ENCODE data around the gene MKI67.

The MKI67 gene

GRCh38 chr10:128064108-128064969 is 61.9 kb downstream of the MKI67 start:
- peak; percentile 54 for DNase-seq (ENCODE audit: low read depth)

- DNase-seq (ENCODE audit: low read depth), result peak; percentile 14
These were observed 62.5 kb downstream of the MKI67 start for GRCh38 chr10:128063736-128064107.

DNA sequence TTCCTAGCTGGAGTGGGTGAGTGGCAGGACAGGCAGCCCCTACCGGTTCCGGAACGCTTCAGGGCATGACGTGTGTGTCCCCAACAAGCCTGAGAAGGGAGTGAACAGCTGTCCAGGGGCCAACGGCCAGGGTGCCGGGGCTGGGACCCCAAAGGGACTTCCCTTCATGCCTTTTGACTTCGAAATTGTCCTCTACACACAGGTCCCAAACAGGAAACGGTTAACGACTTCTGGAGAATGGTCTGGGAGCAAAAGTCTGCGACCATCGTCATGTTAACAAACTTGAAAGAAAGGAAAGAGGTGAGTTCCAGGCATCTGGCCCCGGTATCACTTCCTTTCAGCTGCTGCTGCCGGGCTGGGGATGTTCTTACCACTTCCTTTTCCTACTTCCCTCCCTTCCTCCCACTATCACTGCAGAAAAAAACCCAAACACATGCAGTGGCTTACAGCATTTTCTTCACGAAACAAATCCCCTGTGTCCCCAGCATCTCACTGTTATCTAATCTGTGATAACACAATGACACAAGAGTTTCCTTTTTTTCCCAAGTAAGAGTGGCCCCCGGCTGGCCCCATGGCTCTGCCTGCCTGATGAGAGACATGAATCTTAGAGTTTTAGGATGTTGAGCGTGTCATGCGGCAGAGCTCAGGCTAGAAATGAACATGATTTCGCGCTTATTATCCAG is 63.2 kb downstream of the MKI67 start:
- no peak for DNase-seq (ENCODE audit: low read depth)

- DNase-seq (ENCODE audit: low read depth), result no peak
These were observed 63.8 kb downstream of the MKI67 start for GRCh38 chr10:128062331-128062880.

- no peak for DNase-seq (ENCODE audit: low read depth)
These were observed 64.6 kb downstream of the MKI67 start for GRCh38 chr10:128061306-128062300.

DNA sequence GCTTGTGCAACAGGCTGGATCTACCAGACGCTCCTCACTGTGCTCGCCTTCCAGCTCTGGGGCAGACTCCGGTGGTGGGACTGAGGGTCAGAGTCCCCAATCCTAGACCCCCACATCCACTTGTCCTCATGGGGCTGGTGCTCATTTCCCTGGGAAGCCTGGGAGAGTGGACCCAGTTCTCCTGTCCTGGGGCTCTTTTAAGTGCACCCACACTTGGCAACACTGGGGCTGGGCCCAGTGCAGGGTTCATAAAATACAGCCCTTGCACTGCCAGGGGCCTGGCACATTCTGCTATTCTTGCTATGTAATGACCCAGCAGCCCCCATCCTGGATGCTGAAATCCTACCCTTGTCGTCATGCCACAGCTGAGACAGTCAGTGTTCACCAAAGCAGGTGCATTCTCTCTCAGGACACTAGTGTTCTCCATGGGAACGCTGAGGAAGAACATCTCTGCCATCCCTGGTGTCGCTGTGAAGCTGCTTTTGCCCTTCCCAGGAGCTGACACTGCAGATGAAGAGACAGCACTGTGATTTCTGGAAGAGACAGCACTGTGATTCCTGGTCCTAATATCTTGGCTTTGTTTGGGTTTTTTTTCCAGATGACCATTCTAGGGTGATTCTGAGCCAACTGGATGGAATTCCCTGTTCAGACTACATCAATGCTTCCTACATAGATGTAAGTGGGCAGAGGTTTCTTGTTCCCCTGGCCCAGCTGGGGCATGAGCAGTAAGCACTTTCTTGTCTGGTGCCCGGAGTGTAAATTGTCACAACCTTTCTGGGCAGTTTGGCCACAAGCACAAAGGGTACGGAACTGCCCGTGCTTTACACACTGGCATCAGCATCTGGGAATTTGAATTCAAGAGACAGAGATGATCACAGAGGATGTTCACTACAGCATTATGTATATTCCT is 65.6 kb downstream of the MKI67 start:
- DNase-seq (ENCODE audit: low read depth), result no peak

DNA sequence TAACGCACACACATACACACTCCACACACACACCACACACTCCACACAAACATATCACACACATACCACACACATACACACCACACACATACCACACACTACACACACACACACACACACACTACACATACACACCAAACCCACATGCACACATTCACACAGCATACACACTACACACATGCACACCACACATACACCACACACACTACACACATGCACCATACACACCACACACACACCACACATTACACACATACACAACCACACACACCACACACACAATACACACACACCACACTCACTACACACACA is 66.3 kb downstream of the MKI67 start:
- no peak for DNase-seq (ENCODE audit: low read depth)

DNA sequence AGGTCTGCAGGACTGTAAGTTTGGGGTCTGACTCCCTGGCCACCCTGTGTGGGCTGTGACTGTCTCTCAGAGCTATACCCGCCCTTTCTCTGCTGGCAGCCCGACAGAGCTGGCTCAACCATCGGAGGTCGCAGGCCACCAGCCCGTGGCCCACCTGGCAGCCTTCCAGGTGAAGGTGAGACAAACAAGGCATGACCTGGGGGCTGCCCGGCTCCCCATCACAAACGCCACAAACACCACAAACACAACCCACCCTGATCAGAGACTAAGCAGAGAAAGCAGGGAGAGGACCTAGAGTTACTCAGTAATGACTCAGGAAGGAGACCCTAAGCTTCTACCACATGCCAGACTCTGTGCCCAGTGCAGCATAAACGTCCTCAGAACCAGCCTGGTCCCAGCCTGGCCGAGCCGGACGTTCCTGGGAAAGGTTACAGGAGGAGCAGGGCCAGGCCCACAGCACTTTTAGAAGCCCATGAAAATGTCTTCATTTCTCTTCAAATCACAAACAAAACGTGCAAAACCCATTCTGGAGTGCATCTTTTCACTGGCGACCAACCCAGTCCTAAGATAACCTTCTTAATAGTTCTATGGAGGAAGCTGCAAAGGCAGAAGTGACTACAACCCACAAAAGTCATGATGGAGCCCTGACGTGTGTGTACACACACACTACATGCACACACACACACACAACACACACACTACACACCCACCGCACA is 66.8 kb downstream of the MKI67 start:
- no peak for DNase-seq (ENCODE audit: low read depth)

DNA sequence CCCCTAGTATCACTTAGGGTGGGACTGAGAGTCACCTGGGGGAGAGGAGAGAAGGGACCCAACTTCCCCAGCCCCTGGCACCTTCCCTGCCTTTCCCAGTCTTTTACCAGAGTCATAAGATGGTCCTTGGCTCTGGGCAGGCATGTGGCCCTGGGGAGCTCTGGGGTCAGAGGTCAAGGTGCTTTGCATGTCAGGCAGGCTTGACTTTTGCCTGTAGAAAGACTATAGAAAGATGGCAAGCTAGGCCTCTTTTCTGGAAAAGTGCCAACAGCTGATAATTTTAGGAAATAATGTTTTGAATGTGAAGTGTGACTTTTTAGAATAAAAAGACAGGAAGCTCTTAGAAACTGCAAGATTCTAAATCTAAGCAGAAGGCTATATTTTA is 67.5 kb downstream of the MKI67 start:
- no peak for DNase-seq (ENCODE audit: low read depth)

GRCh38 chr10:128058106-128058749 is 68.0 kb downstream of the MKI67 start:
- no peak for DNase-seq (ENCODE audit: low read depth)

DNA sequence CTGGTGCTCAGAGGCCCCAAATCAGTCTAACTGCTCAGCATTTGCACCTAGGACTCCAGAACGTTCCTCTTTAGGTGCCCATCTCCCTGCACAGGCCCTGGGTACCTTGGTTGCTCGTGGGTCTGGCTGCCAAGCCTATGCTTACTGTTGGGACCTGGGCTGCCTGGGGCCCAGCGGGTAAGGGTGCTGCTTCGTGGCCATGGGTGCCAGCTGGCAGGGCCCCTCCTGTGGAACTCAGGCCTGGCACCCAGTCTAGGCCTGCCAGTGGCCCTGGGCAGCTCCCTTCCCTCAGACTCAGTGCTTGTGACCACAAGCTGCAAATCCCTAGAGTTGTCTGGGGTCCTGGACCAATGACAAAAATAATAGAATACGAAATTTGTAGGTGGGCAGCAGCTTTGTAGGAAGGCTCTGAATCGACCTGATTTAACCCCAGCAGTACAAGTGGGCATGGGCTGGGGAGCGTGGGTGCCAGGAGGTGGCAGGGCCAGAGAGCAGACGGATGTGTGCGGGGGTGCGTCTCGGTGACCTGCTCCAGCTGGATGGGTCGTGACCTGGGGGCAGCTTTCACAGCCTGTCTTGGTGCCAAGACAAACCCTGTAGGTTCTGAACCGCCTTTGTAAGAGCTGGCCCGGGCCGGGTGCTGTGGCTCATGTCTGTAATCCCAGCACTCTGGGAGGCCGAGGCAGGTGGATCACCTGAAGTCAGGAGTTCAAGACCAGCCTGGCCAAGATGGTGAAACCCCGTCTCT is 69.7 kb downstream of the MKI67 start:
- no peak for DNase-seq (ENCODE audit: low read depth)

- DNase-seq (ENCODE audit: low read depth), result no peak
These were observed 71.0 kb downstream of the MKI67 start for GRCh38 chr10:128055061-128055868.

DNA sequence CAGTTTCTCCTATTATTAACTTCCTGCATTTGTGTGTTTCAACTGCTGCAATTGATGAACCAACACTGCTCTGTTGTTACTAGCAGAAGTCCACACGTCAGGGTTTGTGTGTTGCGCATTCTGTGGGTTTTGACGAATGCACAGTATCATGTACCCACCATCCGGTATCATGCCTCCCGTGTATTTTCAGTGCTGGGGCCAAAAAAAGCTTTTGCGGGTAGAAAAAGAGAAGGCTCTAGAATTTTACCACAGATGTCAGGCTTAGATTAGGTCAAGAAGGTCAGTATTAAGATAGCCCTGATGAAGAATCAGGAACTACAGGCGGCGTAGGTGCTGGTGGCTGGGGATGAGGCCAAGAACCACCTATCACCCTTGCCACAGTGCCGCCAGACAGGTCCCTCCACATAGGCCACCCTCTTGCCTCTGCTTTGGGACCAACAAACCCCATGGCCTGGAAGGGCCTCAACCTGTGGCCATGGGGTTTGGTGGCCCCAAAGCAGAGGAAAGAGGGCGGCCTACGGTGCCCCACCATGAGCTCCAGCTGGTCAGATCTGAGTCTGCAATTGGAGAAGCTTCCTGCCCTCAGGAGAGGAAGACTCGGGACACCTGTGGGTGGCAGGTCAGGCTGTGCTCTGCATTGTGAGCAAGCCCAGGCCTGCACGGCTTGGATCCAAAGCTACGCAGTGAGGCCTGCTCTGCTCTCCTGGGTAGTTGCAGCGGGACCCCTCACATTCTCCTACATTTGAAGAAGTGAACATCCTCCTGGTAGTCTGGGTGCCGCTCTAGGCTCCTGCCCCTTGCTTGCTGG is 71.9 kb downstream of the MKI67 start:
- no peak for DNase-seq (ENCODE audit: low read depth)

GRCh38 chr10:128053356-128053755 is 72.9 kb downstream of the MKI67 start:
- no peak for DNase-seq (ENCODE audit: low read depth)

DNA sequence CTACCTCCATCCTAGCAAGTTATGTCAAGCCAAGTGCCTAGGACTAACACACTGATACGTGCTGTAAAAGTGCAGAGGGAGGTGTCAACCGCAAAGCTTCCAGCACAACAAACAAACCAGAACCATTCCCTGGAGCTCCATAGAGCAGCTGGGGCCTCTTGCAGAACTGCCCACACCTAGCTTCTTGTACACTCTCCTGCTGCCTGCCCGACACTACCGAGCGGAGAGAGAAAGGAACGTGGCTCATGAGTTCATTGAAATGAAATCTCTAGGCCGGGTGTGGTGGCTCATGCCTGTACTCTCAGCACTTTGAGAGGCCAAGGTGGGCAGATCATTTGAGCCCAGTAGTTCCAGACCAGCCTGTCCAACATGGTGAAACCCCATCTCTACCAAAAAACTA is 73.5 kb downstream of the MKI67 start:
- no peak for DNase-seq (ENCODE audit: low read depth)

DNA sequence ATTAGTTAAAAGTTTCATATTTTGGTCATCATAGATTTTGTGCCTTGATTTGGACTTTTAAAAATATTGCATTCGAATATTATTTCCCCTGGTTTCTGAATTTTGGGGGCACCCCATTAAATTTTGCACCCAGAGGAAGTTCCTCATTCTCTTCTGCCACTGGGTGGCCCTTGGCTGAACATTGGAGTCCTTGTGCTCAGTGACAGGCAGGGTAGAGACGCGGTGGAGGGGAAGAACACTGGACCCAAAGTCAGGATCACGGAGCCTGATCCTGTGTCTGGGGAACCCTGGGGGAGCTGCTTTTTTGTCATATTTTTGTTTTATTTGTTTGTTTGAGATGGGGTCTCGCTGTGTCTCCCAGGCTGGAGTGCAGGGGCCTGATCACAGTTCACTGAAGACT is 74.7 kb downstream of the MKI67 start:
- no peak for DNase-seq (ENCODE audit: low read depth)

- DNase-seq (ENCODE audit: low read depth), result no peak
These were observed 75.3 kb downstream of the MKI67 start for GRCh38 chr10:128050936-128051335.

DNA sequence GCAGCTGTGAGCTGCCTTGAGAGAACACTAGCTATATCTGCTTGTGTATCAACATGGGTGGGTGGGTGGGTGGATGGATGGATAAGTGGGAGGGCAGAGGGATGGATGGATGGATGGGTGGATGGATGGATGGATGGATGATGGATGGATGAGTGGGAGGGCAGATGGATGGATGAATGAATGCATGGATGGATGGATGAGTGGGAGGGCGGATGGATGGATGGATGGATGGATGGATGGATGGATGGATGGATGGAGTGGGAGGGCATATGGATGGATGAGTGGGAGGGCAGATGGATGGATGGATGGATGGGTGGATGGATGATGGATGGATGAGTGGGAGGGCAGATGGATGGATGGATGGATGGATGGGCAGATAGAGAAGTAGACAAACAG is 76.1 kb downstream of the MKI67 start:
- DNase-seq (ENCODE audit: low read depth), result no peak

All from stimulated activated CD8-positive, alpha-beta memory T cell treated with anti-CD3 and anti-CD28 coated beads, Interleukin-7, amount 100 ng/mL, for 24 hours (primary cell).